ENCODE measurements around the gene STRADB.
"Not testable (repeated sequence)": the region's sequence is repeated elsewhere in the genome, so short reads cannot be mapped to it uniquely, and the experiment has no call there.

Gene STRADB

GRCh38 chr2:201451292-201452057 lies at the start of gene STRADB, which contains the start of gene TRAK2:
STRADB (plus strand) TSS chr2:201451740; CDS start chr2:201454841, 3,101 bp downstream.
TRAK2 (minus strand) TSS chr2:201451458; CDS start chr2:201420507, 30,951 bp downstream.
- ATAC-seq, result peak; percentile 92
- DNase-seq, result peak; percentile 95

- ATAC-seq, result no peak
- DNase-seq, result no peak
These were observed 49.7 kb upstream of the STRADB start for GRCh38 chr2:201401815-201402214.

GRCh38 chr2:201402651-201403562 lies 48.6 kb upstream of the STRADB start:
- ATAC-seq (no peak), DNase-seq (no peak)

- DNase-seq (no peak), ATAC-seq (no peak)
These were observed 47.7 kb upstream of the STRADB start for GRCh38 chr2:201403880-201404279.

GRCh38 chr2:201404699-201405280 lies 46.8 kb upstream of the STRADB start:
- peak; percentile 63 for ATAC-seq
- no peak for DNase-seq

- ATAC-seq, result no peak
- DNase-seq, result no peak
These were observed 45.4 kb upstream of the STRADB start for GRCh38 chr2:201406077-201406662.

GRCh38 chr2:201407265-201407664 lies 44.3 kb upstream of the STRADB start:
- ATAC-seq (no peak), DNase-seq (no peak)

- ATAC-seq, result no peak
- DNase-seq, result no peak
These were observed 42.6 kb upstream of the STRADB start for GRCh38 chr2:201408931-201409330.

GRCh38 chr2:201411421-201411820 lies 40.1 kb upstream of the STRADB start:
- DNase-seq (no peak), ATAC-seq (no peak)

- no peak for ATAC-seq
- no peak for DNase-seq
These were observed 38.4 kb upstream of the STRADB start for GRCh38 chr2:201413143-201413542.

- ATAC-seq, result no peak
These were observed 38.0 kb upstream of the STRADB start for GRCh38 chr2:201413552-201413951.

GRCh38 chr2:201414099-201415023 lies 37.2 kb upstream of the STRADB start:
- ATAC-seq (peak; percentile 69), DNase-seq (no peak)

More at GRCh38 chr2:201413552-201413951, 38.0 kb upstream of the STRADB start:
- DNase-seq, result no peak

- DNase-seq, result no peak
- ATAC-seq, result no peak
These were observed 36.4 kb upstream of the STRADB start for GRCh38 chr2:201415149-201415548.

- ATAC-seq, result no peak
- no peak for DNase-seq
These were observed 32.4 kb upstream of the STRADB start for GRCh38 chr2:201419057-201419635.

GRCh38 chr2:201419986-201420385 lies 31.6 kb upstream of the STRADB start:
- ATAC-seq (no peak), DNase-seq (no peak)

GRCh38 chr2:201420442-201421113 lies 31.0 kb upstream of the STRADB start:
- ATAC-seq (peak; percentile 47), DNase-seq (no peak)

GRCh38 chr2:201425952-201426351 lies 25.6 kb upstream of the STRADB start:
- ATAC-seq, result no peak
- DNase-seq, result no peak

- not testable (repeated sequence) for ATAC-seq, DNase-seq
These were observed 23.2 kb upstream of the STRADB start for GRCh38 chr2:201428366-201428765.

GRCh38 chr2:201429835-201430234 lies 21.7 kb upstream of the STRADB start:
- not testable (repeated sequence) for DNase-seq, ATAC-seq

- ATAC-seq, DNase-seq: not testable (repeated sequence)
These were observed 21.2 kb upstream of the STRADB start for GRCh38 chr2:201430322-201430721.

All from stimulated activated naive CD8-positive, alpha-beta T cell treated with anti-CD3 and anti-CD28 coated beads, Interleukin-15, Interleukin-2, amounts not matched to agents 100 U/mL and 50 U/mL, for 24 hours (primary cell).